Fibroblast of the aortic adventitia (primary cell): ENCODE results near the gene LSM2. TPM values are rescaled to one million over a fixed set of nuclear protein-coding genes. Genes with fewer than 3 reads are reported as not detected.

Experiments
- DNase-seq: peaks from one replicate; pipeline ENCODE4 v3.0.0-alpha.2; 2010; ENCODE audit warnings: low read depth
- H3K4me3 ChIP-seq: 2 replicates; pipeline ENCODE4 v1.5.1; 2011; ENCODE audit warnings: low read depth, mild to moderate bottlenecking, control low read depth, low read length, moderate library complexity
- small RNA-seq: library from RNA; depleted of rRNA; stranded (forward); fragments of <200 nt; gene quantifications from one replicate; pipeline ENCODE3, GENCODE V24; 2012
- total RNA-seq: library from RNA; depleted of rRNA; stranded (reverse); fragments of >200 nt; gene quantifications from 2 replicates; pipeline ENCODE4 v1.2.3, GENCODE V29; 2012; ENCODE audit warnings: low replicate concordance
- TF ChIP-seq, protein P1 (sequence below): IDR thresholded peaks from 2 replicates; pipeline ENCODE4 v1.5.1; 2011; ENCODE audit warnings: mild to moderate bottlenecking, low read length, control low read depth, inconsistent platforms; ENCODE audit not compliant: insufficient read depth

The LSM2 gene
- total RNA-seq, 1 donor = 49.5 TPM

GRCh38 chr6:31752739-31753319 is 53.9 kb downstream of the LSM2 start:
- H3K4me3 ChIP-seq = no peak overlapping the region
- peak; percentile 70 for DNase-seq
- TF ChIP-seq, protein P1, sequence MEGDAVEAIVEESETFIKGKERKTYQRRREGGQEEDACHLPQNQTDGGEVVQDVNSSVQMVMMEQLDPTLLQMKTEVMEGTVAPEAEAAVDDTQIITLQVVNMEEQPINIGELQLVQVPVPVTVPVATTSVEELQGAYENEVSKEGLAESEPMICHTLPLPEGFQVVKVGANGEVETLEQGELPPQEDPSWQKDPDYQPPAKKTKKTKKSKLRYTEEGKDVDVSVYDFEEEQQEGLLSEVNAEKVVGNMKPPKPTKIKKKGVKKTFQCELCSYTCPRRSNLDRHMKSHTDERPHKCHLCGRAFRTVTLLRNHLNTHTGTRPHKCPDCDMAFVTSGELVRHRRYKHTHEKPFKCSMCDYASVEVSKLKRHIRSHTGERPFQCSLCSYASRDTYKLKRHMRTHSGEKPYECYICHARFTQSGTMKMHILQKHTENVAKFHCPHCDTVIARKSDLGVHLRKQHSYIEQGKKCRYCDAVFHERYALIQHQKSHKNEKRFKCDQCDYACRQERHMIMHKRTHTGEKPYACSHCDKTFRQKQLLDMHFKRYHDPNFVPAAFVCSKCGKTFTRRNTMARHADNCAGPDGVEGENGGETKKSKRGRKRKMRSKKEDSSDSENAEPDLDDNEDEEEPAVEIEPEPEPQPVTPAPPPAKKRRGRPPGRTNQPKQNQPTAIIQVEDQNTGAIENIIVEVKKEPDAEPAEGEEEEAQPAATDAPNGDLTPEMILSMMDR = no peak

- no peak overlapping the region for H3K4me3 ChIP-seq
- TF ChIP-seq, protein P1 = no peak
- DNase-seq = no peak
Measured at GRCh38 chr6:31750411-31751022, 56.2 kb downstream of the LSM2 start.

DNA sequence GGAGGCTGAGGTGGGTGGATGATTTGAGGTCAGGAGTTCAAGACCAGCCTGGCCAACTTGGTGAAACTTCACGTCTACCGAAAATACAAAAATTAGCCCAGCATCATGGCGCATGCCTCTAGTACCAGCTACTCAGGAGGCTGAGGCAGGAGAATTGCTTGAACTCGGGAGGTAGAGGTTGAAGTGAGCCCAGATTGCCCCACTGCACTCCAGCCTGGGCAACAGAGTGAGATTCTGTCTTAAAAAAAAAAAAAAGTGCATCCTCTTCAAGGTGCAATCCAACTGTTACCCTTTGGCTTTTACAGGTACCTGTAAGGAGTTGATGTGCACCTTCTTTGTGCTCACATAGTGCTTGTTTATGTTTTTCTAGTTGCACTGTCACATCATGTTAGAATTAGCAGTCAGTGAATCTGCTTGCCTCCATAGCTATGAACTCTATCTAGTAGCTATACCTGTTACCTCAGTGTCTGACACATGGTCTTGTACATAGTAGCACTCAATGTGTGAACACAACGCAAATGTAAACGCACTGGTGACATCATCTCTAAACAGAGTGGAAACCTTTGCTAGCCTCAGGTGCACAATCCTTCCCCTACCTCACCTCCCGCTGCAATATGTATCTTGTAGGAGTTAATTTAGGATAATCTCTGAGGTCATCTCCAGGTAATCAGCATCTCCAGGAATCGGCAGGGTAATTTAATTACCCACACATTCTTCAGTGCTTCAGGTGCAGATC is 57.3 kb downstream of the LSM2 start:
- TF ChIP-seq, protein P1 = no peak
- no peak for DNase-seq
- H3K4me3 ChIP-seq = no peak overlapping the region

Small RNAs within 50 kb of the gene (small RNA-seq; reads per million reads assigned to genes)
- gene MSH5-SAPCD1 (not detected), gene RF00019 (not detected), gene RNU6-850P (not detected), gene SAPCD1 (not detected), gene SNORD48 (23.7 reads per million, percentile 96 among the genes with 10 or more reads in this experiment), gene SNORD52 (not detected)

Other genes starting within 250 kb of the LSM2 start
- gene LTA, start 234.7 kb downstream of the LSM2 start, total RNA-seq = not detected in 2 replicates
- gene TNF, start 231.4 kb downstream of the LSM2 start, total RNA-seq = not detected in 2 replicates
- not detected in 2 replicates for gene LTB, start 224.5 kb downstream of the LSM2 start, total RNA-seq
- not detected in 2 replicates for gene LST1, start 220.7 kb downstream of the LSM2 start, total RNA-seq
- gene NCR3, start 214.0 kb downstream of the LSM2 start, total RNA-seq = not detected in 2 replicates
- not detected in 2 replicates for gene AIF1, start 191.7 kb downstream of the LSM2 start, total RNA-seq
- gene PRRC2A, start 186.3 kb downstream of the LSM2 start, total RNA-seq = 24.0 and 68.0 TPM in 2 replicates
- gene BAG6, start 154.3 kb downstream of the LSM2 start, total RNA-seq = 109 and 161 TPM in 2 replicates
- gene APOM, start 151.1 kb downstream of the LSM2 start, total RNA-seq = 2.0 TPM in 1 of 2 replicates, not detected in the other
- 18.4 and 26.3 TPM in 2 replicates for gene C6orf47, start 146.2 kb downstream of the LSM2 start, total RNA-seq
- gene GPANK1, start 142.0 kb downstream of the LSM2 start, total RNA-seq = 19.9 and 69.8 TPM in 2 replicates
- 134 and 214 TPM in 2 replicates for gene CSNK2B, start 140.9 kb downstream of the LSM2 start, total RNA-seq
- gene LY6G5B, start 137.0 kb downstream of the LSM2 start, total RNA-seq = 2.8 and 4.5 TPM in 2 replicates
- 1.1 TPM in 1 of 2 replicates, not detected in the other for gene LY6G5C, start 125.9 kb downstream of the LSM2 start, total RNA-seq
- 23.5 and 27.1 TPM in 2 replicates for gene ABHD16A, start 103.6 kb downstream of the LSM2 start, total RNA-seq
- gene LY6G6F, start 100.1 kb downstream of the LSM2 start, total RNA-seq = not detected in 2 replicates
- gene LY6G6D, start 91.6 kb downstream of the LSM2 start, total RNA-seq = not detected in 2 replicates
- gene LY6G6C, start 85.2 kb downstream of the LSM2 start, total RNA-seq = not detected in 2 replicates
- not detected in 2 replicates for gene MPIG6B, start 83.6 kb downstream of the LSM2 start, total RNA-seq
- gene DDAH2, start 77.7 kb downstream of the LSM2 start, total RNA-seq = 70.5 and 223 TPM in 2 replicates
- 174 and 576 TPM in 2 replicates for gene CLIC1, start 70.4 kb downstream of the LSM2 start, total RNA-seq
- gene MSH5, start 67.0 kb downstream of the LSM2 start, total RNA-seq = 3.1 and 23.0 TPM in 2 replicates
- 0.90 and 6.2 TPM in 2 replicates for gene SAPCD1, start 44.3 kb downstream of the LSM2 start, total RNA-seq
- 0.36 and 0.90 TPM in 2 replicates for gene VWA7, start 29.6 kb downstream of the LSM2 start, total RNA-seq
- 19.6 and 68.8 TPM in 2 replicates for gene VARS1, start 11.2 kb downstream of the LSM2 start, total RNA-seq
- 1.4 and 2.4 TPM in 2 replicates for gene HSPA1L, start 8.3 kb upstream of the LSM2 start, total RNA-seq
- 52.8 and 76.9 TPM in 2 replicates for gene HSPA1A, start 8.6 kb upstream of the LSM2 start, total RNA-seq
- gene HSPA1B, start 20.8 kb upstream of the LSM2 start, total RNA-seq = 62.0 and 112 TPM in 2 replicates
- 35.8 and 48.2 TPM in 2 replicates for gene NEU1, start 55.9 kb upstream of the LSM2 start, total RNA-seq
- gene SLC44A4, start 72.0 kb upstream of the LSM2 start, total RNA-seq = 0.27 TPM in 1 of 2 replicates, not detected in the other
- gene EHMT2, start 90.7 kb upstream of the LSM2 start, total RNA-seq = 37.9 and 62.0 TPM in 2 replicates
- 3.3 and 3.8 TPM in 2 replicates for gene ZBTB12, start 95.1 kb upstream of the LSM2 start, total RNA-seq
- gene C2, start 120.8 kb upstream of the LSM2 start, total RNA-seq = 4.4 and 48.2 TPM in 2 replicates
- gene CFB, start 139.1 kb upstream of the LSM2 start, total RNA-seq = 32.9 and 39.1 TPM in 2 replicates
- 36.6 and 109 TPM in 2 replicates for gene NELFE, start 152.0 kb upstream of the LSM2 start, total RNA-seq
- gene SKIC2, start 152.2 kb upstream of the LSM2 start, total RNA-seq = 30.7 and 42.8 TPM in 2 replicates
- 15.9 and 28.8 TPM in 2 replicates for gene DXO, start 165.2 kb upstream of the LSM2 start, total RNA-seq
- 5.2 and 33.5 TPM in 2 replicates for gene C4A, start 175.1 kb upstream of the LSM2 start, total RNA-seq
- 4.1 and 19.4 TPM in 2 replicates for gene C4B, start 207.8 kb upstream of the LSM2 start, total RNA-seq
- gene CYP21A2, start 231.4 kb upstream of the LSM2 start, total RNA-seq = 0.09 and 1.3 TPM in 2 replicates